GM19372 (cell line): ENCODE results near the gene SMIM24.

ENCODE experiments used
- ATAC-seq: cut with Tn5 transposase; IDR thresholded peaks from one replicate; pipeline ENCODE4 v1.9.1; 2021; ENCODE audit warnings: mild to moderate bottlenecking, low read depth, moderate library complexity; ENCODE audit not compliant: unreplicated experiment

Gene SMIM24

GRCh38 chr19:3499738-3500428 lies 19.6 kb upstream of the SMIM24 start:
- ATAC-seq: peak; percentile 11

- ATAC-seq: no peak
Observed at GRCh38 chr19:3497757-3498520, 17.6 kb upstream of the SMIM24 start.

GRCh38 chr19:3496392-3497273 lies 16.3 kb upstream of the SMIM24 start:
- no peak for ATAC-seq

GRCh38 chr19:3494559-3494958 lies 14.2 kb upstream of the SMIM24 start:
- ATAC-seq: no peak

- no peak for ATAC-seq
Observed at GRCh38 chr19:3494051-3494450, 13.7 kb upstream of the SMIM24 start.

GRCh38 chr19:3493651-3494050 lies 13.3 kb upstream of the SMIM24 start:
- no peak for ATAC-seq

- ATAC-seq: no peak
Observed at GRCh38 chr19:3492919-3493318, 12.6 kb upstream of the SMIM24 start.

GRCh38 chr19:3492131-3492839 lies 12.0 kb upstream of the SMIM24 start:
- no peak for ATAC-seq

- no peak for ATAC-seq
Observed at GRCh38 chr19:3491396-3492119, 11.2 kb upstream of the SMIM24 start.

GRCh38 chr19:3483226-3483628 lies 2.9 kb upstream of the SMIM24 start, which contains the start of gene SMIM44:
SMIM44 (minus strand) TSS chr19:3483441; CDS start chr19:3483403, 38 bp downstream.
- ATAC-seq: no peak

- ATAC-seq: no peak
Observed at GRCh38 chr19:3482507-3483225, 2.3 kb upstream of the SMIM24 start.

GRCh38 chr19:3481241-3482090 lies 1.1 kb upstream of the SMIM24 start:
- ATAC-seq: no peak

- no peak for ATAC-seq
Observed at GRCh38 chr19:3479834-3480215, 500 bp downstream of the SMIM24 start.

- no peak for ATAC-seq
Observed at GRCh38 chr19:3479177-3479833, 1.0 kb downstream of the SMIM24 start.

- ATAC-seq: no peak
Observed at GRCh38 chr19:3478409-3479176, 1.7 kb downstream of the SMIM24 start.

- ATAC-seq: no peak
Observed at GRCh38 chr19:3477951-3478350, 2.4 kb downstream of the SMIM24 start.

GRCh38 chr19:3477506-3477905 lies 2.8 kb downstream of the SMIM24 start:
- no peak for ATAC-seq
